SK-N-SH (cell line): Measurements from ENCODE around the gene ZCCHC7. TPM values are rescaled to one million over a fixed set of nuclear protein-coding genes. Genes with fewer than 3 reads are reported as not detected.

Experiments used
- CTCF ChIA-PET: fragments of 300-600, 350-600 bp; formaldehyde crosslinking; extraction: SDS; loops from one replicate; lab custom pipeline; 2021; lab: Yijun Ruan, JAX
- POLR2A ChIA-PET: fragments of 350-600 bp; sonication (Branson Sonifier 250); formaldehyde crosslinking; extraction: SDS; loops from one replicate; lab custom pipeline; 2020; ENCODE audit warnings: antibody characterized with exemption, inconsistent platforms; lab: Yijun Ruan, JAX
- DNase-seq: peaks from one replicate; pipeline ENCODE4 v3.0.0; 2012
- H2AFZ ChIP-seq: fragments of 200-600 bp; sonication (generic); 2 replicates; pipeline ENCODE4 v1.8.1; 2016; ENCODE audit warnings: antibody characterized with exemption, mild to moderate bottlenecking, low read depth
- H3F3A ChIP-seq: fragments of 200-600 bp; sonication (generic); replicated peaks from 2 replicates; pipeline ENCODE3; 2016; ENCODE audit warnings: antibody characterized with exemption, mild to moderate bottlenecking; ENCODE audit not compliant: insufficient read depth
- H3K27ac ChIP-seq, 2 experiments: fragments of 200-500 bp in 1 of 2; fragments of 200-600 bp in 1 of 2; sonication (Bioruptor generic) in 1 of 2; sonication (generic), shearing (Covaris generic) in 1 of 2; 2 replicates each; pipeline versions ENCODE4 v1.5.1 to v1.6.1; 2014 to 2016; ENCODE audit warnings: low read depth in 2 of 2, inconsistent platforms in 1 of 2, low read length in 1 of 2, mild to moderate bottlenecking in 1 of 2, mixed read lengths in 1 of 2
- H3K27me3 ChIP-seq: fragments of 200-600 bp; sonication (generic), shearing (Covaris generic); 2 replicates; pipeline ENCODE4 v1.6.1; 2016; ENCODE audit warnings: mixed run types; ENCODE audit not compliant: insufficient read depth
- H3K36me3 ChIP-seq, 2 experiments: fragments of 200-500 bp in 1 of 2; fragments of 200-600 bp in 1 of 2; sonication (Bioruptor generic) in 1 of 2; sonication (generic) in 1 of 2; replicated peaks in 1 of 2; 2 replicates each; pipeline versions ENCODE3 to v1.5.1; 2014 to 2016; ENCODE audit warnings: low read length in 1 of 2, mild to moderate bottlenecking in 1 of 2; ENCODE audit not compliant: insufficient read depth in 2 of 2, control insufficient read depth in 1 of 2
- H3K4me1 ChIP-seq, 2 experiments: fragments of 200-500 bp in 1 of 2; fragments of 200-600 bp in 1 of 2; sonication (Bioruptor generic) in 1 of 2; sonication (generic), shearing (Covaris generic) in 1 of 2; 2 replicates each; pipeline versions ENCODE4 v1.5.1 to v1.6.1; 2014 to 2016; ENCODE audit warnings: low read depth in 1 of 2, low read length in 1 of 2, mixed run types in 1 of 2; ENCODE audit not compliant: insufficient read depth in 2 of 2, control insufficient read depth in 1 of 2
- H3K4me2 ChIP-seq: fragments of 200-600 bp; sonication (generic), shearing (Covaris generic); 2 replicates; pipeline ENCODE4 v1.6.1; 2017; ENCODE audit warnings: mixed run types
- H3K4me3 ChIP-seq, 2 experiments: fragments of 200-500 bp in 1 of 2; fragments of 200-600 bp in 1 of 2; sonication (Bioruptor generic) in 1 of 2; sonication (generic), shearing (Covaris generic) in 1 of 2; 2 replicates each; pipeline versions ENCODE4 v1.5.1 to v1.8.1; 2014 to 2016; ENCODE audit warnings: low read depth in 2 of 2, inconsistent platforms in 1 of 2, low read length in 1 of 2, mild to moderate bottlenecking in 1 of 2, mixed read lengths in 1 of 2, moderate library complexity in 1 of 2
- H3K79me2 ChIP-seq: fragments of 200-600 bp; sonication (generic); 2 replicates; pipeline ENCODE4 v1.8.1; 2017; ENCODE audit warnings: mild to moderate bottlenecking; ENCODE audit not compliant: insufficient read depth
- H3K9ac ChIP-seq: fragments of 200-600 bp; sonication (generic); 2 replicates; pipeline ENCODE4 v1.6.1; 2017; ENCODE audit warnings: mixed run types
- H3K9me2 ChIP-seq: fragments of 200-600 bp; sonication (generic); 2 replicates; pipeline ENCODE4 v1.6.1; 2017; ENCODE audit warnings: mixed run types
- H3K9me3 ChIP-seq: fragments of 200-600 bp; sonication (generic); 2 replicates; pipeline ENCODE4 v1.6.1; 2017; ENCODE audit warnings: mixed run types, mild to moderate bottlenecking, moderate library complexity
- H4K20me1 ChIP-seq: fragments of 200-600 bp; sonication (generic); 2 replicates; pipeline ENCODE4 v1.6.1; 2017; ENCODE audit warnings: mild to moderate bottlenecking, mixed run types; ENCODE audit not compliant: insufficient read depth
- CHD2 ChIP-seq: fragments of 150-350 bp; IDR thresholded peaks from 2 replicates; pipeline ENCODE4 v1.6.1; 2018; ENCODE audit warnings: low read length; ENCODE audit not compliant: partially characterized antibody
- ELF1 ChIP-seq: IDR thresholded peaks from 2 replicates; pipeline ENCODE4 v1.4.0; 2012
- EP300 ChIP-seq, 2 experiments: IDR thresholded peaks; 2 replicates each; pipeline versions ENCODE4 v1.4.0 to v1.6.1; 2012; ENCODE audit warnings: borderline replicate concordance in 1 of 2, low read depth in 1 of 2, low read length in 1 of 2
- FOXJ3 ChIP-seq: sonication (generic); formaldehyde crosslinking; IDR thresholded peaks from 2 replicates; pipeline ENCODE4 v1.5.1; 2020; ENCODE audit warnings: mild to moderate bottlenecking, missing genetic modification reagents
- FOXM1 ChIP-seq: IDR thresholded peaks from 2 replicates; pipeline ENCODE4 v1.4.0; 2012; ENCODE audit warnings: low read depth, mild to moderate bottlenecking
- GABPA ChIP-seq: IDR thresholded peaks from 2 replicates; pipeline ENCODE4 v1.4.0; 2012; ENCODE audit warnings: low read depth, mild to moderate bottlenecking
- GATA2 ChIP-seq: sonication (generic); formaldehyde crosslinking; IDR thresholded peaks from 2 replicates; pipeline ENCODE4 v1.5.0; 2020; ENCODE audit warnings: mild to moderate bottlenecking, missing genetic modification reagents
- NRF1 ChIP-seq: IDR thresholded peaks from 2 replicates; pipeline ENCODE4 v1.6.1; 2012; ENCODE audit warnings: low read depth, mild to moderate bottlenecking, low read length
- RCOR1 ChIP-seq: fragments of 150-350 bp; IDR thresholded peaks from 2 replicates; pipeline ENCODE4 v1.6.1; 2017; ENCODE audit warnings: antibody characterized with exemption, low read length
- REST ChIP-seq: IDR thresholded peaks from 2 replicates; pipeline ENCODE4 v1.6.1; 2012; ENCODE audit warnings: mild to moderate bottlenecking, low read depth, low read length, moderate library complexity
- RFX5 ChIP-seq: IDR thresholded peaks from 2 replicates; pipeline ENCODE4 v1.6.1; 2012; ENCODE audit warnings: mild to moderate bottlenecking, improper control_type of control experiment, low read length
- RXRA ChIP-seq: IDR thresholded peaks from 2 replicates; pipeline ENCODE4 v1.4.0; 2012; ENCODE audit warnings: low read depth, mild to moderate bottlenecking, borderline replicate concordance
- SMC3 ChIP-seq: IDR thresholded peaks from 2 replicates; pipeline ENCODE4 v1.6.1; 2012; ENCODE audit warnings: low read depth, low read length, improper control_type of control experiment
- TCF12 ChIP-seq: IDR thresholded peaks from 2 replicates; pipeline ENCODE4 v1.4.0; 2012
- YY1 ChIP-seq: IDR thresholded peaks from 2 replicates; pipeline ENCODE4 v1.4.0; 2012; ENCODE audit warnings: low read depth, mild to moderate bottlenecking
- WGBS: methylation state at CpG from one replicate; pipeline ENCODE4 v1.1.6; 2017; ENCODE audit warnings: low lambda C conversion rate; 5-methylcytosine and 5-hydroxymethylcytosine counted together
- polyA plus RNA-seq, 3 experiments: library from polyadenylated mRNA; depleted of rRNA; stranded (reverse); fragments of >200 nt; gene quantifications; 2 replicates each; pipeline ENCODE4 v1.2.3, GENCODE V29; 2012

The ZCCHC7 gene
- polyA plus RNA-seq, 1 of the 3 experiments (the other 2 are of a cell fraction): 12.6 TPM

GRCh38 chr9:37380570-37380969 lies 260.2 kb downstream of the ZCCHC7 start:
- no peak overlapping the region for H3K4me2 ChIP-seq
- no peak overlapping the region for H3K27ac ChIP-seq
- H3F3A ChIP-seq: no peaks in the 10 kb centered on the region
- H4K20me1 ChIP-seq: no peaks in the 10 kb centered on the region
- no peak for DNase-seq
- H3K9me2 ChIP-seq: no peaks in the 10 kb centered on the region
- POLR2A ChIA-PET: no interaction called here
- no peak for TF ChIP-seq FOXM1
- TF ChIP-seq ELF1: no peak
- no peak for TF ChIP-seq RCOR1
- TF ChIP-seq RXRA: no peak
- TF ChIP-seq REST: no peak
- no peak for TF ChIP-seq GABPA
- no peak for TF ChIP-seq EP300 (IDR thresholded peaks at IDR 0.05; ENCODE audit: borderline replicate concordance in 1 of 2, low read depth in 1 of 2, low read length in 1 of 2)
- no peak for TF ChIP-seq RFX5
- TF ChIP-seq, all 33 proteins: peak for 0
- Histone ChIP-seq H3K36me3 (no peaks in the 10 kb centered on the region), H3K9me3 (no peaks in the 10 kb centered on the region), H3K9ac (no peak overlapping the region), H3K79me2 (no peaks in the 10 kb centered on the region), H3K27me3 (no peaks in the 10 kb centered on the region), H2AFZ (no peak overlapping the region), H3K4me1 (no peaks in the 10 kb centered on the region), H3K4me3 (no peak overlapping the region)
- CTCF ChIA-PET: interaction anchor here (1.1 to 1.6 kb wide), 3 partner anchors 9 to 101 kb away, joined by 3 to 4 read pairs (median 4); no protein-coding TSS in a partner anchor
- WGBS: 79% methylated on average over 9 of the region's 9 CpGs

- no peaks in the 10 kb centered on the region for H3K36me3 ChIP-seq
- H3K9me3 ChIP-seq: no peaks in the 10 kb centered on the region
- H3K27me3 ChIP-seq: no peaks in the 10 kb centered on the region
- H3K4me2 ChIP-seq: no peak overlapping the region
- H3K79me2 ChIP-seq: no peaks in the 10 kb centered on the region
- no peaks in the 10 kb centered on the region for H3F3A ChIP-seq
- H3K4me1 ChIP-seq: no peaks in the 10 kb centered on the region
- 63% methylated on average over 11 of the region's 11 CpGs for WGBS
- H3K27ac ChIP-seq: no peak overlapping the region
- no peaks in the 10 kb centered on the region for H3K9me2 ChIP-seq
- H4K20me1 ChIP-seq: no peaks in the 10 kb centered on the region
- ChIA-PET CTCF (interaction anchor here (1.1 to 1.6 kb wide), 3 partner anchors 8 to 101 kb away, joined by 3 to 4 read pairs (median 4); no protein-coding TSS in a partner anchor), POLR2A (no interaction called here)
- H3K9ac ChIP-seq: no peak overlapping the region
- no peak for TF ChIP-seq RXRA
- TF ChIP-seq FOXM1: no peak
- TF ChIP-seq ELF1: no peak
- no peak for TF ChIP-seq FOXJ3 (CRISPR knock-in tag)
- TF ChIP-seq RCOR1: no peak
- TF ChIP-seq CHD2: no peak
- TF ChIP-seq TCF12: no peak
- no peak for TF ChIP-seq SMC3
- no peak for TF ChIP-seq GATA2 (CRISPR knock-in tag)
- no peak for TF ChIP-seq NRF1
- no peak for TF ChIP-seq YY1
- TF ChIP-seq RFX5: no peak
- no peak overlapping the region for H3K4me3 ChIP-seq
- no peak overlapping the region for H2AFZ ChIP-seq
- DNase-seq: no peak
Measured at GRCh38 chr9:37381094-37381741, 260.8 kb downstream of the ZCCHC7 start.
